Neural cell (in vitro differentiated cells): ENCODE results near the gene CLASP1. TPM values are rescaled to one million over a fixed set of nuclear protein-coding genes. Genes with fewer than 3 reads are reported as not detected.

Experiments
- H2AFZ ChIP-seq: fragments of 200-600, 300-800 bp; sonication (generic), shearing (Covaris generic); 2 replicates; pipeline ENCODE4 v1.6.0; 2014; ENCODE audit warnings: low read depth, mild to moderate bottlenecking, antibody characterized with exemption, low read length, moderate library complexity
- H3F3A ChIP-seq: fragments of 200-600 bp; shearing (Covaris generic); 2 replicates; pipeline ENCODE4 v1.6.1; 2016; ENCODE audit warnings: mild to moderate bottlenecking, moderate library complexity, mixed read lengths, antibody characterized with exemption, low read length; ENCODE audit not compliant: insufficient read depth, poor library complexity, severe bottlenecking
- H3K27ac ChIP-seq: fragments of 200-600, 300-800 bp; sonication (generic), shearing (Covaris generic); 2 replicates; pipeline ENCODE4 v1.5.1; 2014; ENCODE audit warnings: mild to moderate bottlenecking, low read length, moderate library complexity
- H3K27me3 ChIP-seq: fragments of 300-800, 200-600 bp; sonication (generic), shearing (Covaris generic); 2 replicates; pipeline ENCODE4 v1.6.0; 2014; ENCODE audit warnings: mild to moderate bottlenecking, low read depth, low read length, moderate library complexity; ENCODE audit not compliant: insufficient read depth
- H3K36me3 ChIP-seq: fragments of 300-800, 200-600 bp; sonication (generic), shearing (Covaris generic); 2 replicates; pipeline ENCODE4 v1.5.1; 2014; ENCODE audit warnings: mild to moderate bottlenecking, antibody characterized with exemption, low read length, moderate library complexity; ENCODE audit not compliant: insufficient read depth
- H3K4me2 ChIP-seq: fragments of 300-800, 200-600 bp; sonication (generic), shearing (Covaris generic); 2 replicates; pipeline ENCODE4 v1.6.0; 2014; ENCODE audit warnings: mild to moderate bottlenecking, low read length
- H3K4me3 ChIP-seq: fragments of 300-800, 200-600 bp; sonication (generic), shearing (Covaris generic); 2 replicates; pipeline ENCODE4 v1.5.1; 2014; ENCODE audit warnings: mild to moderate bottlenecking, low read length, moderate library complexity
- H3K79me2 ChIP-seq: fragments of 200-600 bp; shearing (Covaris generic); replicated peaks from 2 replicates; pipeline ENCODE4 v1.6.0; 2014; ENCODE audit warnings: mild to moderate bottlenecking, low read length, moderate library complexity; ENCODE audit not compliant: insufficient read depth
- H3K9ac ChIP-seq: fragments of 300-800, 200-600 bp; sonication (generic), shearing (Covaris generic); 2 replicates; pipeline ENCODE4 v1.6.1; 2016; ENCODE audit warnings: mild to moderate bottlenecking, low read length, mixed read lengths
- H3K9me2 ChIP-seq: fragments of 200-600 bp; shearing (Covaris generic); 2 replicates; pipeline ENCODE4 v1.6.1; 2016; ENCODE audit warnings: mild to moderate bottlenecking, low read length, mixed read lengths; ENCODE audit not compliant: insufficient read depth
- H3K9me3 ChIP-seq: fragments of 200-600, 300-800 bp; sonication (generic), shearing (Covaris generic); 2 replicates; pipeline ENCODE4 v1.6.1; 2016; ENCODE audit warnings: mild to moderate bottlenecking, mixed run types, low read length, moderate library complexity, mixed read lengths
- H4K20me1 ChIP-seq: fragments of 200-600 bp; shearing (Covaris generic); 2 replicates; pipeline ENCODE4 v1.6.1; 2016; ENCODE audit warnings: mild to moderate bottlenecking, mixed run types; ENCODE audit not compliant: insufficient read depth
- EP300 ChIP-seq: fragments of 450-650 bp; conservative IDR thresholded peaks from 2 replicates; pipeline ENCODE4 v1.6.1; 2014; ENCODE audit warnings: antibody characterized with exemption, mild to moderate bottlenecking, moderate library complexity; ENCODE audit not compliant: poor library complexity, severe bottlenecking
- EZH2 ChIP-seq: fragments of 200-600, 300-800 bp; shearing (Covaris generic), sonication (generic); IDR thresholded peaks from 2 replicates; pipeline ENCODE4 v1.6.1; 2014; ENCODE audit warnings: antibody characterized with exemption, low read length, borderline replicate concordance, mild to moderate bottlenecking; ENCODE audit not compliant: insufficient read depth, poor library complexity, severe bottlenecking
- MXI1 ChIP-seq: fragments of 450-650 bp; conservative IDR thresholded peaks from 2 replicates; pipeline ENCODE4 v1.6.1; 2014; ENCODE audit warnings: antibody characterized with exemption, mild to moderate bottlenecking; ENCODE audit not compliant: poor library complexity, severe bottlenecking
- POLR2AphosphoS5 ChIP-seq: IDR thresholded peaks from 2 replicates; pipeline ENCODE4 v1.6.1; 2012
- RAD21 ChIP-seq: fragments of 450-650 bp; conservative IDR thresholded peaks from 2 replicates; pipeline ENCODE4 v1.6.1; 2014; ENCODE audit warnings: antibody characterized with exemption, mild to moderate bottlenecking, moderate library complexity
- SMC3 ChIP-seq: fragments of 450-650 bp; conservative IDR thresholded peaks from 2 replicates; pipeline ENCODE4 v1.6.1; 2014; ENCODE audit warnings: antibody characterized with exemption, mild to moderate bottlenecking, moderate library complexity; ENCODE audit not compliant: poor library complexity
- TAF1 ChIP-seq: IDR thresholded peaks from 2 replicates; pipeline ENCODE4 v1.6.1; 2012; ENCODE audit warnings: low read depth
- polyA plus RNA-seq: library from polyadenylated mRNA; depleted of rRNA; stranded (reverse); fragments of >200 nt; gene quantifications from 2 replicates; pipeline ENCODE4 v1.2.3, GENCODE V29; 2014
- TF ChIP-seq, protein P1 (sequence below): fragments of 450-650 bp; IDR thresholded peaks from 2 replicates; pipeline ENCODE4 v1.5.1; 2014; ENCODE audit warnings: antibody characterized with exemption, mild to moderate bottlenecking, moderate library complexity; ENCODE audit not compliant: poor library complexity, severe bottlenecking
- TF ChIP-seq, protein P2 (sequence below): IDR thresholded peaks from 2 replicates; pipeline ENCODE4 v1.6.1; 2012; ENCODE audit warnings: borderline replicate concordance

The CLASP1 gene
- polyA plus RNA-seq, 1 donor from 2014 or later: 41.3 TPM

DNA sequence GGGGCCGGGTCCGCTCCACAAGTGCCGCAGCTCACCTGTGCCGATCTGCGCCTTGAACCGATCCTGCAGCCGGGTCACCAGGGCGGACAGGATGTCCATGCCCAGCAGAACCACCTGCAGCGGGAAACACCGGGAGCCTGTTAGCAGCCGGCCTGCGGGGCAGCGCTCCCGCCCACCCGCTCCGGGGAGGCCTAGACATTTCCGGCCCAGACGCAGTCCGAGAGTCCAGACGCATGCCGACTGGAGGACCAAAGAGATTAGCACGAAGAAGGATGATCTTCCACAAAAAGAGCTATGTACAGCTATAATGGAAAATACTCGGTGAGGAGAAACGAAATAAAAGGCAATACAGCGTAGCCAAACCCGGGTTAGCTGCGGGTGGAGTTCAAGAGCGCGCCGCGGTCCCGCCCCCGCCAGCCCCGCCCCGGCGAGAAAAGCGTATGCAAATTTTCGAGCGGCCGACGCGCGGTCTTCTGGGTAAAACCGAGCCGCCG, 119.0 kb downstream of the CLASP1 start:
- Histone ChIP-seq H2AFZ (peak overlapping the region; percentile 28), H3K27me3 (no peaks in the 10 kb centered on the region), H3K27ac (peak overlapping the region; percentile 89), H3K9ac (peak overlapping the region; percentile 74), H3K9me2 (no peaks in the 10 kb centered on the region), H3K9me3 (no peaks in the 10 kb centered on the region), H3F3A (no peaks in the 10 kb centered on the region), H3K4me2 (peak overlapping the region; percentile 53), H3K4me3 (peak overlapping the region; percentile 94), H4K20me1 (peaks cover 4% of the 10 kb centered on the region), H3K36me3 (peaks cover 4% of the 10 kb centered on the region), H3K79me2 (peaks cover 50% of the 10 kb centered on the region)
- TF ChIP-seq EZH2 (no peak), MXI1 (peak; percentile 28), SMC3 (no peak)
- TF ChIP-seq, protein P1, sequence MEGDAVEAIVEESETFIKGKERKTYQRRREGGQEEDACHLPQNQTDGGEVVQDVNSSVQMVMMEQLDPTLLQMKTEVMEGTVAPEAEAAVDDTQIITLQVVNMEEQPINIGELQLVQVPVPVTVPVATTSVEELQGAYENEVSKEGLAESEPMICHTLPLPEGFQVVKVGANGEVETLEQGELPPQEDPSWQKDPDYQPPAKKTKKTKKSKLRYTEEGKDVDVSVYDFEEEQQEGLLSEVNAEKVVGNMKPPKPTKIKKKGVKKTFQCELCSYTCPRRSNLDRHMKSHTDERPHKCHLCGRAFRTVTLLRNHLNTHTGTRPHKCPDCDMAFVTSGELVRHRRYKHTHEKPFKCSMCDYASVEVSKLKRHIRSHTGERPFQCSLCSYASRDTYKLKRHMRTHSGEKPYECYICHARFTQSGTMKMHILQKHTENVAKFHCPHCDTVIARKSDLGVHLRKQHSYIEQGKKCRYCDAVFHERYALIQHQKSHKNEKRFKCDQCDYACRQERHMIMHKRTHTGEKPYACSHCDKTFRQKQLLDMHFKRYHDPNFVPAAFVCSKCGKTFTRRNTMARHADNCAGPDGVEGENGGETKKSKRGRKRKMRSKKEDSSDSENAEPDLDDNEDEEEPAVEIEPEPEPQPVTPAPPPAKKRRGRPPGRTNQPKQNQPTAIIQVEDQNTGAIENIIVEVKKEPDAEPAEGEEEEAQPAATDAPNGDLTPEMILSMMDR: no peak

DNA sequence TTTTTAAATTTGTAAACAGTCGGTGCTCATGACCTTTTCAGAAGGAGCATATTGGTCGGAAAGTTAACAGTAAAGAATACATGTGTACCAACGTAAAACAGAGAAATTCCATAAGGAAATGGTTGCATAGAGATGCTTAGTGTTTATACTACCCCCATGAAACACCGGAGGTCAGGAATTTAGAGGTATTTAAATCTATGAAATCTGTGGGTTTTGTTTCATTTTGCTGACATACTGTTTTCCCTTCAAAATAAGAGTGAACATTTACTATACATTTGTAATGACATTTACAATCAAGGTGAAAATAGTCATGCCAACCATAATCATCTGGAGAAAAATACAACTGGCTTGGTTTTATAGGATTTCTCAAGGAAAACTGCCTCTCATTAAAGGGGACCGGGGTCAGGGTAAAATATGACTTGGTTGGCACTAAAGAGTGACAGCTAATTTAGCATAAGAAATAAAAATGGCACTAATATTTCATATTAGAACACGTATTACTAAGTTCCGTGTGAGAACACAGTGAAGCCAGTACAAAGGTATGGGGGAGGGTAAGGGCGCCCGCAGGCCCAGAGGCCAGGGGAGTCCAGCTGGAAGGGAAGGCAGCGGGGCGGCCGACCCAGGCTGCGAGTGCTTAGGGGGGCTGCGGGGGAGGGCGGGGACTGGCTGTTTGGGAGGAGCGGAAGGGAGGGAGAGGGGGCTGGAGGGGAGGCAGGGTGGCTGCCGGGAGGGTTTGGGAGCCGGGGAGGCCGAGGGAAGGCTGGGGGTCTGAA, 119.6 kb downstream of the CLASP1 start:
- H4K20me1 ChIP-seq: peaks cover 4% of the 10 kb centered on the region
- peak overlapping the region; percentile 89 for H3K27ac ChIP-seq
- peaks cover 50% of the 10 kb centered on the region for H3K79me2 ChIP-seq
- H3K4me3 ChIP-seq: peak overlapping the region; percentile 94
- no peaks in the 10 kb centered on the region for H3K9me2 ChIP-seq
- TF ChIP-seq EP300: no peak
- TF ChIP-seq, protein P1: no peak
- no peak for TF ChIP-seq MXI1
- no peak for TF ChIP-seq POLR2AphosphoS5
- no peak for TF ChIP-seq EZH2
- no peak for TF ChIP-seq RAD21
- TF ChIP-seq SMC3: no peak
- TF ChIP-seq, protein P2, sequence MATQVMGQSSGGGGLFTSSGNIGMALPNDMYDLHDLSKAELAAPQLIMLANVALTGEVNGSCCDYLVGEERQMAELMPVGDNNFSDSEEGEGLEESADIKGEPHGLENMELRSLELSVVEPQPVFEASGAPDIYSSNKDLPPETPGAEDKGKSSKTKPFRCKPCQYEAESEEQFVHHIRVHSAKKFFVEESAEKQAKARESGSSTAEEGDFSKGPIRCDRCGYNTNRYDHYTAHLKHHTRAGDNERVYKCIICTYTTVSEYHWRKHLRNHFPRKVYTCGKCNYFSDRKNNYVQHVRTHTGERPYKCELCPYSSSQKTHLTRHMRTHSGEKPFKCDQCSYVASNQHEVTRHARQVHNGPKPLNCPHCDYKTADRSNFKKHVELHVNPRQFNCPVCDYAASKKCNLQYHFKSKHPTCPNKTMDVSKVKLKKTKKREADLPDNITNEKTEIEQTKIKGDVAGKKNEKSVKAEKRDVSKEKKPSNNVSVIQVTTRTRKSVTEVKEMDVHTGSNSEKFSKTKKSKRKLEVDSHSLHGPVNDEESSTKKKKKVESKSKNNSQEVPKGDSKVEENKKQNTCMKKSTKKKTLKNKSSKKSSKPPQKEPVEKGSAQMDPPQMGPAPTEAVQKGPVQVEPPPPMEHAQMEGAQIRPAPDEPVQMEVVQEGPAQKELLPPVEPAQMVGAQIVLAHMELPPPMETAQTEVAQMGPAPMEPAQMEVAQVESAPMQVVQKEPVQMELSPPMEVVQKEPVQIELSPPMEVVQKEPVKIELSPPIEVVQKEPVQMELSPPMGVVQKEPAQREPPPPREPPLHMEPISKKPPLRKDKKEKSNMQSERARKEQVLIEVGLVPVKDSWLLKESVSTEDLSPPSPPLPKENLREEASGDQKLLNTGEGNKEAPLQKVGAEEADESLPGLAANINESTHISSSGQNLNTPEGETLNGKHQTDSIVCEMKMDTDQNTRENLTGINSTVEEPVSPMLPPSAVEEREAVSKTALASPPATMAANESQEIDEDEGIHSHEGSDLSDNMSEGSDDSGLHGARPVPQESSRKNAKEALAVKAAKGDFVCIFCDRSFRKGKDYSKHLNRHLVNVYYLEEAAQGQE: no peak
- no peak for TF ChIP-seq TAF1
- H3F3A ChIP-seq: no peaks in the 10 kb centered on the region
- peaks cover 4% of the 10 kb centered on the region for H3K36me3 ChIP-seq
- no peaks in the 10 kb centered on the region for H3K27me3 ChIP-seq
- H3K9me3 ChIP-seq: no peaks in the 10 kb centered on the region
- peak overlapping the region; percentile 94 for H3K4me2 ChIP-seq
- H2AFZ ChIP-seq: peak overlapping the region; percentile 28
- peak overlapping the region; percentile 74 for H3K9ac ChIP-seq
